ENCODE data around the gene COPZ2.
"Not testable (repeated sequence)": the region's sequence is repeated elsewhere in the genome, so short reads cannot be mapped to it uniquely, and the experiment has no call there.

COPZ2 gene

GRCh38 chr17:48027322-48027981, 10.1 kb downstream of the COPZ2 start:
- no peak for DNase-seq

GRCh38 chr17:48026502-48027321, 10.9 kb downstream of the COPZ2 start:
- DNase-seq, result peak; percentile 66 to 67

- DNase-seq, result no peak
These were observed 11.6 kb downstream of the COPZ2 start for GRCh38 chr17:48025904-48026501.

GRCh38 chr17:48025040-48025903, 12.3 kb downstream of the COPZ2 start:
- peak; percentile 98 for DNase-seq

GRCh38 chr17:48024149-48025039, 13.2 kb downstream of the COPZ2 start:
- DNase-seq, result peak; percentile 33 to 40

- peak; percentile 30 to 37 for DNase-seq
These were observed 14.0 kb downstream of the COPZ2 start for GRCh38 chr17:48023400-48024148.

GRCh38 chr17:48022901-48023300, 14.7 kb downstream of the COPZ2 start:
- DNase-seq, result no peak

GRCh38 chr17:48021934-48022333, 15.7 kb downstream of the COPZ2 start:
- DNase-seq, result no peak

- not testable (repeated sequence) for DNase-seq
These were observed 19.8 kb downstream of the COPZ2 start for GRCh38 chr17:48017817-48018158.

GRCh38 chr17:48016112-48016511, 21.5 kb downstream of the COPZ2 start:
- no peak for DNase-seq

GRCh38 chr17:48014595-48015111, 22.9 kb downstream of the COPZ2 start:
- no peak for DNase-seq

GRCh38 chr17:48013876-48014594, 23.6 kb downstream of the COPZ2 start:
- DNase-seq, result no peak

GRCh38 chr17:48012654-48013053, 24.9 kb downstream of the COPZ2 start:
- DNase-seq, result no peak

GRCh38 chr17:48012151-48012520, 25.5 kb downstream of the COPZ2 start:
- peak; percentile 54 to 63 for DNase-seq

- peak; percentile 35 to 40 for DNase-seq
These were observed 26.0 kb downstream of the COPZ2 start for GRCh38 chr17:48011405-48012150.

- no peak for DNase-seq
These were observed 27.4 kb downstream of the COPZ2 start for GRCh38 chr17:48010193-48010592.

GRCh38 chr17:48006936-48007709, 30.5 kb downstream of the COPZ2 start:
- DNase-seq, result no peak

- no peak for DNase-seq
These were observed 32.6 kb downstream of the COPZ2 start for GRCh38 chr17:48004983-48005382.

All from activated CD4-positive, alpha-beta T cell treated with anti-CD3 and anti-CD28 coated beads for 4 hours (primary cell).